ENCODE data around the gene HSPH1. TPM values are rescaled to one million over a fixed set of nuclear protein-coding genes. Genes with fewer than 3 reads are reported as not detected.

HSPH1 gene
- total RNA-seq, 1 experiment from 2014 or later: 145 TPM

GRCh38 chr13:31175847-31176532 lies 14.3 kb upstream of the HSPH1 start:
- ATAC-seq (no peak), DNase-seq (ENCODE audit: low read depth, low spot score) (no peak)
- in situ Hi-C loops (cut with HindIII; ENCODE audit: low pct_unique_long_range_greater_than_20kb, low sequenced_read_pairs): no loop called here
- Histone ChIP-seq H3K27ac (ENCODE audit: low read length) (no peak overlapping the region), H3K4me3 (ENCODE audit: low read depth in 2 of 2, low read length in 2 of 2) (no peak overlapping the region), H3K4me1 (ENCODE audit: control insufficient read depth, insufficient read depth, low read length) (peaks cover 9% of the 10 kb centered on the region), H3K9me3 (ENCODE audit: control insufficient read depth, insufficient read depth, low read depth, low read length) (no peaks in the 10 kb centered on the region), H3K27me3 (ENCODE audit: control insufficient read depth, insufficient read depth, low read length) (no peaks in the 10 kb centered on the region), H3K36me3 (ENCODE audit: control insufficient read depth, insufficient read depth, low read length) (no peaks in the 10 kb centered on the region)
- BruUV-seq (replicated peaks): no TSS peak
- intact Hi-C loops (cut with micrococcal nuclease; ENCODE audit: unreplicated experiment): no loop called here
- ChIA-PET POLR2A (no interaction called here), CTCF (no interaction called here)
- TF ChIP-seq TCF7L2 (IDR thresholded peaks at IDR 0.05; ENCODE audit: low read depth, low read length): no peak
- TF ChIP-seq POLR2AphosphoS5 (IDR thresholded peaks at IDR 0.05; ENCODE audit: low read depth, low read length): no peak
- TF ChIP-seq SIN3A (IDR thresholded peaks at IDR 0.05; ENCODE audit: borderline replicate concordance, insufficient read depth, low read depth, low read length): no peak
- TF ChIP-seq REST (IDR thresholded peaks at IDR 0.05; ENCODE audit: insufficient read depth in 1 of 2, low read depth in 2 of 2, low read length in 1 of 2): no peak
- TF ChIP-seq, protein P1, sequence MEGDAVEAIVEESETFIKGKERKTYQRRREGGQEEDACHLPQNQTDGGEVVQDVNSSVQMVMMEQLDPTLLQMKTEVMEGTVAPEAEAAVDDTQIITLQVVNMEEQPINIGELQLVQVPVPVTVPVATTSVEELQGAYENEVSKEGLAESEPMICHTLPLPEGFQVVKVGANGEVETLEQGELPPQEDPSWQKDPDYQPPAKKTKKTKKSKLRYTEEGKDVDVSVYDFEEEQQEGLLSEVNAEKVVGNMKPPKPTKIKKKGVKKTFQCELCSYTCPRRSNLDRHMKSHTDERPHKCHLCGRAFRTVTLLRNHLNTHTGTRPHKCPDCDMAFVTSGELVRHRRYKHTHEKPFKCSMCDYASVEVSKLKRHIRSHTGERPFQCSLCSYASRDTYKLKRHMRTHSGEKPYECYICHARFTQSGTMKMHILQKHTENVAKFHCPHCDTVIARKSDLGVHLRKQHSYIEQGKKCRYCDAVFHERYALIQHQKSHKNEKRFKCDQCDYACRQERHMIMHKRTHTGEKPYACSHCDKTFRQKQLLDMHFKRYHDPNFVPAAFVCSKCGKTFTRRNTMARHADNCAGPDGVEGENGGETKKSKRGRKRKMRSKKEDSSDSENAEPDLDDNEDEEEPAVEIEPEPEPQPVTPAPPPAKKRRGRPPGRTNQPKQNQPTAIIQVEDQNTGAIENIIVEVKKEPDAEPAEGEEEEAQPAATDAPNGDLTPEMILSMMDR (IDR thresholded peaks at IDR 0.05): no peak

- Histone ChIP-seq H3K36me3 (ENCODE audit: control insufficient read depth, insufficient read depth, low read length) (no peaks in the 10 kb centered on the region), H3K9me3 (ENCODE audit: control insufficient read depth, insufficient read depth, low read depth, low read length) (no peaks in the 10 kb centered on the region), H3K27me3 (ENCODE audit: control insufficient read depth, insufficient read depth, low read length) (no peaks in the 10 kb centered on the region), H3K27ac (ENCODE audit: low read length) (peak overlapping the region; percentile 68), H3K4me1 (ENCODE audit: control insufficient read depth, insufficient read depth, low read length) (peaks cover 9% of the 10 kb centered on the region), H3K4me3 (ENCODE audit: low read depth in 2 of 2, low read length in 2 of 2) (no peak overlapping the region)
- ChIA-PET CTCF (interaction anchor here (0.6 to 0.9 kb wide), 2 partner anchors 67 to 250 kb away, joined by 3 to 6 read pairs; no protein-coding TSS in a partner anchor), POLR2A (no interaction called here)
- ATAC-seq (no peak), DNase-seq (ENCODE audit: low read depth, low spot score) (no peak)
- in situ Hi-C loops (cut with HindIII; ENCODE audit: low pct_unique_long_range_greater_than_20kb, low sequenced_read_pairs): no loop called here
- BruUV-seq (replicated peaks): no TSS peak
- intact Hi-C loops (cut with micrococcal nuclease; ENCODE audit: unreplicated experiment): no loop called here
- no peak for TF ChIP-seq TCF7L2 (IDR thresholded peaks at IDR 0.05; ENCODE audit: low read depth, low read length)
- TF ChIP-seq, protein P1 (IDR thresholded peaks at IDR 0.05): peak; percentile 22; the same call in 1 of the 2 replicates
Measured at GRCh38 chr13:31174018-31174417, 12.3 kb upstream of the HSPH1 start.

Measured in Panc1 (cell line).